GM18861 (cell line): ENCODE results near the gene KCTD17.

Source experiments
- ATAC-seq: cut with Tn5 transposase; IDR thresholded peaks from one replicate; pipeline ENCODE4 v1.9.1; 2021; ENCODE audit not compliant: unreplicated experiment

The KCTD17 gene

DNA sequence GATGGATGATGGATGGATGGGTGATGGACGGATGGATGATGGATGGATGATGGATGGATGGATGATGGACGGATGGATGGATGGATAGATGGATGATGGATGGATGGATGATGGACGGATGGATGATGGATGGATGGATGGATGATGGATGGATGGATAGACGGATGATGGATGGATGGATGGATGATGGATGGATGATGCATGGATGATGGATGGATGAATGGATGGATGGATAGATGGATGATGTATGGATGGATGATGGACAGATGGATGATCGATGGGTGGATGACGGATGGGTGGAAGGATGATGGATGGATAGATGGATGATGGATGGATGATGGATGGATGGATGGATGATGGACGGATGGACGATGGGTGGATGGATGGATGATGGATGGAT, 21.1 kb downstream of the KCTD17 start:
- ATAC-seq = no peak

DNA sequence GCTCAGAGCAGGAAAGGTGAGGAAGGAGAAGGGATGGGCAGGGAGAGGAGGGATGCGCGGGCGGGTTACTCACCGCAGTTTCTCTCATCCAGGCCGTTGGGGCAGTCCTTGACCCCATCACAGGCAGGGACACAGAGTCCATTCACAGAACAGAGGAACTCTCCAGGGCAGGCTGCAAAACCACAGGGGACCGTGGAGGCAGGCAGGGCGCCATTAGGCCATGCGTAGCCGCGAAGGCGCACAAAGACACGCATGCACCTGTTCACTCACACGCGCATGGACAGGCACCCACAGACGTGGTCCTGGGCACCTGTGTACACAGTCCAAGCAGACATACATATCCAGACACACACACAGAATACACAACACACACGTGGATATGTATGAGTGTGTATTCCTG, 23.0 kb downstream of the KCTD17 start:
- ATAC-seq = no peak

DNA sequence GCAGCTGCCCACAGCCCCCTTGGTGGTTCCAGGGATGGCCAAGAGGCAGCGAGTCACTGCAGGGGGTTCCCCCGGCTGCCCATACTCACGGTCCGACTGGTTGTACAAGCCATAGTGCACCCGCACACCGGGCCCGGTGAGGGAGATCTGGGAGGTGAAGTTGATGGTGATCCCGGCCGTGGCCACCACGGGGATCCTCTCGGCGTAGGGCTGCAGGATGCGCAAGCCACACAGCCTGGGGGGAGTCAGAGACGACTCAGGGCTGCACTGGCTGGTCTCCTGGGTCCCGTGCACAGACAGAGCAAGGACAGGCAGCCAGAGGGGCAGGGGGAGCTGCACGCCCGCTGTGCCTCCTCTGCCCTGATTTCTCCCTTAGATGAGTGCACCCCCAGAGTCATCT, 23.5 kb downstream of the KCTD17 start:
- ATAC-seq = no peak

DNA sequence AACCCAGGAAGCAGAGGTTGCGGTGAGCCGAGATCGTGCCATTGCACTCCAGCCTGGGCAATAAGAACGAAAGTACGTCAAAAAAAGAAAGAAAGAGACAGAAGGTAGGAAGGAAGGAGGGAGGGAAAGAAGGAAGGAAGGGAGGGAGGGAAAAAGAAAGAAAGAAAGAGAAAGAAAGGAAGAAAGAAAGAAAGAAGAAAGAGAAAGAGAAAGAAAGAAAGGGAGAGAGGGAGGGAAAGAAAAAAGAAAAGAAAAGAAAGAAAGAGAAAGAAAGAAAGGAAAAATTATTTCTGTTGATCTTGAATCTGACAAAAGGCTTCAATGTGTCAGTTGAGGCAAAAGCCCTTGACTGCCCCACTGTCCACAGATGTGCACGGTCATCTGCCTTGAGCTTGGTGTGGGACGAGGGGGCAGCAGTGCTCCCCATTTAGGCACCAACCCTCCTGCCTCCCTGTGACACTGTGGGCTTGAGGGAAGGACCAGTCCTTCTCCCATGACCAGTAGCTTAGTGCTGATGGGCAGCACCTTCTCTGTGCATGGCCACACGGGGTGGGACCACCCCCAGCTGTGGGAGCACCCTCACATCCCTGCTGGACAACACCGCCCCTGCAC, 24.4 kb downstream of the KCTD17 start:
- ATAC-seq = no peak

DNA sequence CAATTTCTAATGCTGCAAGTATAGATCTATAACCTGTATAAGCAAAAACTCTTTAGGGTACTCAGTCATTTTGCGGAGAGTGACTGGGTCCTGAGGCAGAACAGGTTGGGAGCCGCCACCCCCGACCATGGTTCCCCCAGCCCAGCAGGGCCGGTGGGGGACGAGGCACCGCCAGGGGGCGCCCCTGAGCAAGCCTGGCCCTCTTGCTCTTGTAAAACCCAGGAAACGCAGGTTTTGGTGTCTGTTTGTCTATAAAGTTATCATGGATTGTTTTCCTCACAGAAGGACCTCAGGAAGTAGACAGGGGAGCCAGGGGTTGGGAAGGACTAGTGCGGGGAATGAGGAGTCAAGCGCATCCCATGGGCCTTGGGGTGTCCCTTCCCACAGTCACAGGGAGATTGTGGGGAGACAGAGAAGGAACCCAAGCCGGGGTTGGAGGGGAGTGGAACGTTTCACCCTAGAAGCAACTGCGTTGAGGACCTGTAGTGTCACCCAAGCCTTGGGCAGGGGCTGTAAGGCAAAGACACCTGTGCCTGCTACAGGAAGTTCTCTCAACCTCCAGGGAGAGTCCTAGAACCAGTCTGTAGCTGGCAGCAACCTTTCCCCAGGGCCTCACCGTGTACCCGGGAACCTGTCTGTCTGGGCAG, 26.4 kb downstream of the KCTD17 start:
- no peak for ATAC-seq

DNA sequence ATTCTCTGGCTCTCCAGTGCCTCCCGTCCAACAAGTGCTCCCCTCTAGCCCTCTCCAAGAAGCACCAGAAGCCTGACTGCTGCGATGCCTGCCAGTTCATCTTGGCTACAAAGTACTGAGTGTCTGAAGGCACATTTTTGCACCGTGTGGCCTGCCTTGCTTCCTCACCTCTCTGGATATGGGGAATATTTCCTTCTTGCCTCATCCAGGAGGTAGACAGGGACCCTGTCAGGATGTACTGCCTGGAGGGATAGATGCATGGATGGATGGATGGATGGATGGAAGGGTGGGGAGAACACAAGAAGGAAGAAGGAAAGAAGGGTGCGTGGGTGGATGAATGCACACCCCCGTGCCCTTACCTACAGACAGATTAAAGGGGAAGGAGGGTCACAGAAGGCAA, 27.6 kb downstream of the KCTD17 start:
- no peak for ATAC-seq

DNA sequence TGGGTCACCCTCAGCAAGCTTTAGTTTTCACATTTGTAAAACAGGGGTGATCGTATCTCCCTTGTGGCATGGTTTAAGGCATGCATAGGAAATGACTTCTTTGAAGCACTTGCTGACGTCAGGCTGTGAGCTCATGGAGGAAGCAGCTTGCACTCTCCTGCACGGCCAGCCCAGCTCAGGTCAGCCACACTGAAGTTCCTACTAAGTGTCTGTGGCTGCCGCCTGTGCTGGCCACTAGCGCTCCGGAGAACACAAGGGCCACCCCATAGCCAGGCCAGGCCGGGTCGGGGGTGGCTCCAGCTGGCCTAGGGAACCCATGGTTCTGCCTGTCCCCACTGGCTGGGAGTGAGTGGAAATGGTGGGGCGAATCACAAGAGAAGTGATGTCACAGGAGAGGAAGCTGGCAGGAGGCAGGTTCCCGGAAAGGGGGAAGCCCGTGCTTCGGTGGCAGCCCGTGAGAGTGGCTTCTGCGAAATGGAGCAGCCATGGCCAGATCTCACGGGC, 28.2 kb downstream of the KCTD17 start:
- no peak for ATAC-seq

DNA sequence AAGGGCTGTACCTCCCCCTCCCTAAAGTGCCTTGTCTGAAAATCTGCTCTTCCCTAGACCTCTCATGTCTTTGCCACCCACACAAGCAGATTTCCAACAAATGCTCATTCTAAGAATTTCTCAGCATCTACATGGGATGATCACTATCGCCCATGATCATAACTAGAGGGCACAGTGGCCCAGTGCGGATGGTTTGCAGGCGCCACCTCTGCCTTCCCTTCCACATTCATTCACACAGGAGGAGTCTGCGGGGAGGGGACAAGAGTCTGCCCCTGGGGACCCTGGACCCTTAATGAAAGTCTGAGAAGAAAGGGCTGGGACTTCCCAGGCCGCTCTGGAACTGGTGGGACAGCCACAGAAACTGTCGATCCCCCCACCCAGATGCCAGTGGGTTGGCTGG, 28.9 kb downstream of the KCTD17 start:
- no peak for ATAC-seq

DNA sequence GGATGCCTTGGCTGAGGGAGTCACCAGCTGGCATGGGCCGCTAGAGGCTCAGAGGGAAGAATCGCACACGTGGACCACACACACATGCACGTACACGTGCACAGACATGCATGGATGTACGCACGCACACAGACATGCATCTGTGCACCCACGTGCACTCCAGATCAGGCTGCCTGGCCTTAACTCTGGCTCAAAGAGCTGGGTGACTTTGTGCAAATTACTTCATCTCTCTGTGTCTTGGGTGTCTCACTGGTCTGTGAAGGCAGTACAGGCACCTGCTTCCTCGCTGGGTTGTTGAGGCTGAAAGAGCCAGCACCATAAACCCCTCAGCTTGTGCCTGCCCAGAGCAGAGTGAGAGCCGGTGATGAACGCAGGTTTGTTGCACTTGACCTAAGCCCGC, 29.3 kb downstream of the KCTD17 start:
- no peak for ATAC-seq

DNA sequence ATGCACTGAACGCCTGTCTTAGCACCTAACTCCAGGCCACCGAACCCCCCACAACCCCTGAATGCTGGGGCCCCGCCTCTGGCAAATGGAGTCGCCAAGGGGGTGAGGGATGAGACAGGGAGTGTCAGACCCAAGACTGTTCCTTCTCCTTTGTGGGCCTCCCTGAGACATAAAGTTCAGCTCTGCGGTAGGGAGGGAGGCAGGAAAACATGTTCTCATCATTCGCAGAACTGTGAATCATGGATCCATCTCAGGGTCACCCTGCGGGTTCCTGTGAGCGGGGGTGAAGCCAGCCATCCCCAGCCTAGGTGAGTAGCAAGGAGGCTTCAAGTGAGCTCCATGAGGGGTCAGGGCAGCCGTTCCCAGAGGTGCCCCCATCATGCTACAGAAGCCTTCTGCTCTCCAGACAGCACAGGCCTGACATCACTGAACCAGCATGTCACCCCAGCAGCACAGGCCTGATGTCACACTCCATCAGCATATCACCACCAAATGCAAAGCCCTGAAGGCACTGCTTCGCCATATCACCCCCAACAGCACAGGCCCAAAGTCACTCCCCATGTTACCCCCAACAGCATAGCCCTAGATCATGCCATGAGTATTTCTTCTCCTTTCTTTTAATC, 30.8 kb downstream of the KCTD17 start:
- ATAC-seq = no peak

DNA sequence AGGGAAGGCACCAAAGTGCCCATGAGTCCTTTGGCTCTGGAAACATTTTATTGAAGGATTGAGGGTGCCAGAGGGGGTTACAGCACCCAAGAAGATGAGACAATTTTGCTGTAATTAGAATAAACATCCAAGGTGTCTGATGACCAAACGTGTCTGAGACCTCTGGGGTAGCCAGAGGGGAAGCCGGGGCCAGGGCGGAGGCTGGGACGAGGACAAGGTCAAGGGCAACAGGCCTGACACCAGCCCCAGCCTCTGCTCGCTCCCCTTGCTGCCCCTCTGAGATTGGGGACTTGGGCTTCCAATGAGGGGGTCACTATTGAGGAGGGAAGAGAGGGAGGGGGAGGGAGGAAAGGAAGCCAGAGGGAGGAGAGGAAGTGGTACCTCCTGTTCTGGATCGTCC, 32.4 kb downstream of the KCTD17 start:
- no peak for ATAC-seq

DNA sequence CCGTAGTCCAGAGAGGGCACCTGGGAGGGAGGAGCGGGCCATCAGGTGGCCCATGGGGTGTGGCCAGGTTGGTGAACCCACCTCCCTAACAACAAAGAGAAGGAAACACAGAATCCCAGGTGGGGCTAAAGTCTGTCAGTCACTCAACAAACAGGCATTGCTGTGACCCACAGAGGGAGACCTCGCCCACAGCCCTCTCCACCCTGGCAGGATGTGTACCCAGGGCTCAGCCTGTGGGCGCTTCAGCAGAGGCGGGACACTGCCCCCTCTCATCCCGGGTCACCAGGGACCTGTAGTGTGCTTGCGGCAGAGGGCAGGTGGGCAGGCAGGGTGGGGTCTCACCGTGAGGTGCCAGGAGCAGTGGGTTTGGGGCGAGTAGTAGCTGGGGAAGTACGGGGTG, 32.8 kb downstream of the KCTD17 start:
- ATAC-seq = no peak

DNA sequence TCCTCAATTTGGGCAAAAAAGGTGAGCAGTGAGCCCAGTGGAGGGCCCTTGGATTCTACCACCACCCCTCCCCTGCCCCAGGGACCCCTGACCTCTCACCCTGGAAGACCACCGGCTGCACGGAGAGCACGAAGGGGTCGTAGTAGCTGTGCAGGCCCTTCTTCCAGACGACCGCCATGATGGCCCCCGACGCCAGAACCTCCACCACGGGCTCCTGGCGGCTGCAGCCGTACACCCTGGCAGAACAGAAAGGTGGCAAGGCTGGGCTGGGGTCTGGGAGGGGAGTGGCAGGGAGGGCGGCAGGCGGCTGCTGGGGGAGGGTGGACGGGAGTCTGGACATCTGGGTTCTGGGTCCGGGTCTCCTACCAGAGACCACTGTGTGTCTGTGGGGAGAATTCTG, 34.6 kb downstream of the KCTD17 start:
- no peak for ATAC-seq

DNA sequence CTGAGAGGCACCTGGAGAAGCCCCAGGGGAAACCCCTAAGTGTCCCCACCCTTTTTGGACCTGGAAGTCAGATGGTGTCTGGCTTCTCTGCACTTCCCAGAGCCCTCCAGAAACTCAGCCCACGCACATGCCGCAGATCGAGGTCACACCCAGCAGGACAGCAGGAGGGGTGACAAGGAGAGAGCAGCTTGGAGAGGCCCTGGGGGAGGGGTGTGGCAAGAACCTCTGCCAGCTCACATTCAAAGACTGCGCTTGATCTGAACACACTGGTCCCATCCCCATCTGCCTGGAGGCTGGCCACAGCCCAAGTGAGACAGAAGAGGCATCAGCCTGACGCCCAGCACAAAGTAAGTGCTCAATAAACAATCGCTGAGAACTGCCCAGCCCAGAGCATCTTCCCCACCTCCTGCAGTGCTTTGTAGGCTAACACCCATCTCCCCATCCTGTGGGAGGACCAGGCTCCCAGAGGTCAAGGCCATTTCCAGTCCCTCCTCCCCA, 36.6 kb downstream of the KCTD17 start:
- no peak for ATAC-seq

DNA sequence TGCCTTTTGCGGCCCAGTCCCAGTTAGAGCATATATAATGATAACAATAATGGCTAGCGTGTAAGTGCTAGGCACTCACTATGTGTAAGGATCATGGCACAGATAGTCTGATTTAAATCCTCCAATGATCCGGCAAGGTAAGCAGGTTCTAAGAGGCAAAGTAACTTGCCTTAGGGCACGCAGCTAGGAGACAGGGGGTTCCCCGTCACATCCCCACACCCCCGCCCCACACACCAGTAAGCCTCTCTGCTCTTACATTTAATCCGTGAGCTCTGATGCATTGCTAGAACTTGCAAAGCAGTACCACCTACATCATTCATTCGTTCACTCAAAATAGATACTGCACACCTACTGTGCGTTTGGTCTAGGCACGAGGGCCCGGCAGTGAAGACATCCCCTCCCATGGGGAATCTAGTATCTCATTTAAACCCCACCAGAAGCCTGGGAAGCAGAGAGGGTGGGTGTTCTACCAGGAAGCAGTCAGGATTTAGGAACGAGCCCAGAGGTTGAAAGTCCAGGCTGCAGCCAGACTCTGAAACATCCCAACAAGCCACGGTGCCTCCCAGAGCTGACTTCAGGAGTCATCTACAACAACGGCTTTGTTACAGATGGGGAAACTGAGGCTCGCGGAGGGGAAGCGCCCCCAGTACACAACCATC, 37.3 kb downstream of the KCTD17 start:
- ATAC-seq = no peak

DNA sequence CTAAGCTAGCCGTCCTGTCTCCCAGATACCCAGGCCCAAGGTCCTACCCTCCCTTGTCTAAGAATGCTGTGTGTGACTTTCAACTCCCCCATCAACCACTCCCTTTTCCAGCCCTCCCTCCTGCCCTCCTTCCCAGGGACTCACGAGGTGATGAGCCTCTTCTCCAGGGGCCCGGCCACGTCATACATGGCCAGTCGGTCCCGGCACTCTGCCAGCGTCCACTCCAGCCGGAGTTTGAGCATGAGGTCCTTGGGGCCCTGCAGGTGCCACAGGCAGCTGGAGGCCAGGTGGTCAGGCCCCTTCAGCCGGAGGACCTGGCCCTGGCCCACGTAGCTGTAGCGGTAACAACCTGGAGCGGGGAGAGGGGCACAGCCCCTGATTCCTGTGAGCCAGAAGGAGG, 37.9 kb downstream of the KCTD17 start:
- no peak for ATAC-seq

DNA sequence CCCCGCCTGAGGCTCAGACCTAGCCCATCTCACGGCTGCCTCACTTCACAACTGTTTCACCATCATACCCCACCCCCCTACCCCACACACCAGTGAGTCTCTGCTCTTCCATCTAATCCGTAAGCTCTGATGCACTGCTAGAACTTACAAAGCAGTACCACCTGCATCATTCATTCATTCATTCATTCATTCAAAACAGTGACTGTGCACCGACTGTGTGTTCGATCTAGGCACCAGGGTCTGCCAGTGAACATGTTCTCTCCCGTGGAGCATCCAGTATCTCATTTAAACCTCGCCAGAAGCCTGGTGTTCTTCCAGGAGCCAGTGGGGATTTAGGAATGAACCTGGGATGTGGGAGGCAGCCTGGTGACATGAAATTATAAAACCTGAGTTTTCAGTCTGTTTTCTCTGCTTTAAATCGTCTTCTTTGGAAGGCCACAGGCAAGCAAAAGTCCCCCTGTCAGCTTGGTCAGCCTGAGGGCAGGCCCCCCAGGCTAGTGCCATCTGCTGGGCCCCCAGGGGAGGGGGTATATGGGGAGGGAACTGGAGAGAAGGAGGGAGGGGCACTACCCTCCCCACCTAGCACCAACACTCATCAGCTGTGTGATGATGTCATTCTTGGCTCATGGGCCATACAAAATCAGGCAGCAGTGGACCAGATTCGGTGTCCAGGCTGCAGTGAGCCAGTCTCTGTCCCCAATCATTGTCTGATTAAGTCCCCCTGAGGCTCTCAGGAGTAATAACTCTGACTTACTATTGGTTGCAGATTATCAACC, 39.6 kb downstream of the KCTD17 start:
- no peak for ATAC-seq

DNA sequence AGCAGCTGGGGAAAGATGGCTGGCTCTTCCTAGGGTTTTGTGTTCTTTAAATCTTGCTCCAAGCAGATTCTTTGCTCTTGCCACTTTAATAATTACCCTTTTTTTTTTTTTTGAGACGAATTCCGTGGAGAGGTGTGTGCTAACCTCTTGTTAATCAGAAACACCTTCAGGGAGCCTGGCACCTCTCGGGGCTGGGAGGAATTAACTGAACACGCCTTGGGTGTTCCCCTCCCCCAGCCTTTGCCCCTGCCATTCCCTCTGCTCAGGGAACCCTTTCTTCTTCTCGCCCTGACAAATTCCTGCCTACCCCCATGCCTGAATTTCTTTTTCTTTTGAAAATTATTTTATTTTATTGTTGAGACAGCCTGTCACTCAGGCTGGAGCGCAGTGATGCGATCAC, 40.5 kb downstream of the KCTD17 start:
- no peak for ATAC-seq

DNA sequence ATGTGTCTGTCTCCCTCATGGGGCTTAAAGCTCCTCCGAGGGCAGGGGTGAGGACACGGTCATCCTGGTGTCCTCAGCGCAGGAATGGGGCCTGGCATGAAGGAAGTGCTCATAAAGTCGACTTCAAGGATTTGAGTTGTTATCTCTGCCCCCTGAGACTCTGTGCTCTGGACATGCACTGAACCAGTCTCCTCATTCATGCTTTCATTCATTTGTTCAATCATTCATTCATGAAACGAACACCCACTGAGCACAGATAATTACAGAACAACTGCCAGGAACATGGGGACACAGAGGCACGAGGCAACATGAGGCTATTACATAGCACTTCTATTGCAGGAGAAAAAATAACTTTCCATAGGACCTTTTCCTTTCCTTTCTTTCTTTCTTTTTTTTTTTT, 41.5 kb downstream of the KCTD17 start:
- no peak for ATAC-seq

DNA sequence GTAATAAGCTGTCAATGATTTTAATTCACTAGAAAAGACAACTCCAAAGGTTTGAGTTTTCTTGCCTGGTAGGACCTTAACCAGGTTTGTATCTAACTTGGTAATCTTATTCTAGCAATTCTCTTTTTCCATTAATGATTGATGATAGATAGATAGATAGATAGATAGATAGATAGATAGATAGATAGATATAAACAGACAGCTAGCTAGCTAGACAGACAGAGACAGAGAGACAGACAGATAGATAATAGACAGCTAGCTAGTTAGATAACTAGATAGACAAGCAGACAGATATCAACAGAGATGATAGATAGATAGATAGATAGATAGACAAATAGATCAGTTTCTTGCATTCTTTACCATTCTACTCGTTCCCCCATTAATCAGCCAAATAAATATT, 42.7 kb downstream of the KCTD17 start:
- ATAC-seq = no peak

DNA sequence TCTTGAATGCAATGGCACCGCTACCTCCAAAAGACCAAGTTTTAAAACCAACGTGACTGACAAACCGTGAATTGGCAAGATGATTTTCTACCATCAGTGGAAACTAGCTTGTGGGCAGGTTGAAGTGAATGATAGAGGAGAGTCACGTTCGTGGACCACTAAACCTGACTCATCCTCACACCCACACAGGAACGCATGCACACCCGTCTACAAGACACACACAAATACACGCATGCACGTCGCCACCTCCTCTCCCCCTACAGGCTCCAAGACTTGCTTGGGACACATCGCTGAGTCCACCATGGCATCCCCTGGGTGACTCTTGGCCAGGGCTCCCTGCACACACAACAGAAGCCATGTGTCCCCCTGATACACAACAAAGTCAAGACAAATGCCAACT, 43.6 kb downstream of the KCTD17 start:
- no peak for ATAC-seq
